ENCODE data around the gene SLC22A23.

DNA sequence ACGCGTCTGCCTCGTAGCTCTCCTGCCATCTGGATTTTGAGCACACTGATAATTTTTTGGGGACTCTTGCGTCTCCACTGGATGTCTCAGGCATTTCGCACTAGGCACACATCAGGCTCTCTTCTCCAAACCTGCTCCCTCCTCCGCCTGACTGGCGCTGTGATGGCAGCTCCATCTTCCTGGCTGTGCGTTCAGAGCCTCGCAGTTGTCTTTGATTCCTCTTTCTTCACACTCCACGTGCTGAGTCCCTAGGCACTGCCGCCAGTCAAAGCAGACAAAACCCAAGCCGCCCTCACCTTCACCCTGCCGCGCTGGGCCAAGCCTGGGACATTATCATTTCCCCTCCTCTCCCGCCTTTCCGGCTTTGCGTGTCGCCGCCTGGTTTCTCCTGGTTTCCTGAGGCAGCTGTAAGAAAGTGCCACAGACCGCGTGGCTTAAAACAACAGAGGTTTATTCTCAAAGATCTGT, 197.3 kb downstream of the SLC22A23 start:
- TF ChIP-seq GATA2 (IDR thresholded peaks at IDR 0.05; ENCODE audit: low read depth, low read length) (no peak), GATA3 (IDR thresholded peaks at IDR 0.05; ENCODE audit: low read depth, low read length) (no peak)
